CD14-positive monocyte (primary cell): ENCODE results near the gene LDB3. TPM values are rescaled to one million over a fixed set of nuclear protein-coding genes. Genes with fewer than 3 reads are reported as not detected.

Source experiments
- DNase-seq, 3 donors: peaks; one replicate each; pipeline ENCODE4 v3.0.0-alpha.2; 2011 to 2022
- H2AFZ ChIP-seq: 2 replicates; pipeline ENCODE4 v1.6.0; 2012; ENCODE audit warnings: mild to moderate bottlenecking, low read depth, low read length, inconsistent platforms; ENCODE audit not compliant: insufficient read depth, poor library complexity, severe bottlenecking
- H3K27ac ChIP-seq, 2 donors: 1 replicate in 1 of 2; 2 replicates in 1 of 2; pipeline ENCODE4 v1.5.1; 2012 to 2013; ENCODE audit warnings: low read length in 2 of 2, control low read depth in 1 of 2, inconsistent platforms in 1 of 2, low read depth in 1 of 2, mild to moderate bottlenecking in 1 of 2
- H3K27me3 ChIP-seq, 2 donors: one replicate each; pipeline versions ENCODE4 v1.6.0 to v1.6.1; 2011 to 2013; ENCODE audit warnings: low read length in 2 of 2; ENCODE audit not compliant: control insufficient read depth in 2 of 2, insufficient read depth in 2 of 2
- H3K36me3 ChIP-seq, 2 donors: replicated peaks in 1 of 2; 1 replicate in 1 of 2; 2 replicates in 1 of 2; pipeline versions ENCODE4 v1.5.1 to v1.6.1; 2012 to 2013; ENCODE audit warnings: low read length in 2 of 2, control low read depth in 1 of 2, inconsistent platforms in 1 of 2, mild to moderate bottlenecking in 1 of 2; ENCODE audit not compliant: insufficient read depth in 2 of 2, control insufficient read depth in 1 of 2
- H3K4me1 ChIP-seq, 2 donors: 1 replicate in 1 of 2; 2 replicates in 1 of 2; pipeline versions ENCODE4 v1.5.1 to v1.6.1; 2012 to 2013; ENCODE audit warnings: low read length in 2 of 2, control low read depth in 1 of 2, inconsistent platforms in 1 of 2, mild to moderate bottlenecking in 1 of 2, moderate library complexity in 1 of 2; ENCODE audit not compliant: insufficient read depth in 2 of 2, control insufficient read depth in 1 of 2
- H3K4me2 ChIP-seq: replicated peaks from 2 replicates; pipeline ENCODE3; 2012; ENCODE audit warnings: low read length, moderate library complexity, mild to moderate bottlenecking; ENCODE audit not compliant: poor library complexity, severe bottlenecking; ENCODE audit errors: extremely low read depth
- H3K4me3 ChIP-seq, 3 experiments: fragments of 200-600 bp in 1 of 3; sonication (generic) in 1 of 3; replicated peaks in 1 of 3; 1 replicate in 2 of 3; 2 replicates in 1 of 3; pipeline ENCODE4 v1.5.1; 2011 to 2013; ENCODE audit warnings: low read length in 3 of 3, mild to moderate bottlenecking in 3 of 3, control low read depth in 2 of 3, low read depth in 2 of 3, inconsistent platforms in 1 of 3, moderate library complexity in 1 of 3
- H3K79me2 ChIP-seq: 2 replicates; pipeline ENCODE4 v1.6.0; 2012; ENCODE audit warnings: mild to moderate bottlenecking, control low read depth, inconsistent platforms, low read length, moderate library complexity; ENCODE audit not compliant: insufficient read depth
- H3K9ac ChIP-seq: 2 replicates; pipeline ENCODE4 v1.6.0; 2017; ENCODE audit warnings: low read length, mild to moderate bottlenecking; ENCODE audit not compliant: insufficient read depth, poor library complexity, severe bottlenecking
- H3K9me3 ChIP-seq, 2 donors: replicated peaks in 1 of 2; 1 replicate in 1 of 2; 2 replicates in 1 of 2; pipeline versions ENCODE4 v1.5.1 to v1.6.1; 2012 to 2013; ENCODE audit warnings: low read length in 2 of 2, control low read depth in 1 of 2; ENCODE audit not compliant: control insufficient read depth in 1 of 2, insufficient read depth in 1 of 2
- H4K20me1 ChIP-seq: 2 replicates; pipeline ENCODE4 v1.6.0; 2012; ENCODE audit warnings: mild to moderate bottlenecking, low read length, control low read depth, moderate library complexity; ENCODE audit not compliant: insufficient read depth
- H3K27ac Mint-ChIP-seq, 7 donors: one replicate each; pipeline ENCODE4 v1.8.0; 2020; ENCODE audit warnings: mild to moderate bottlenecking in 7 of 7, mixed read lengths in 7 of 7, moderate library complexity in 6 of 7, inconsistent platforms in 2 of 7
- H3K27me3 Mint-ChIP-seq, 3 donors: one replicate each; pipeline ENCODE4 v1.8.0; 2021 to 2022; ENCODE audit warnings: low read depth in 3 of 3, mild to moderate bottlenecking in 3 of 3, mixed read lengths in 3 of 3, moderate library complexity in 3 of 3, inconsistent platforms in 1 of 3
- H3K36me3 Mint-ChIP-seq, 2 donors: one replicate each; pipeline ENCODE4 v1.8.0; 2020; ENCODE audit warnings: mixed read lengths in 2 of 2, inconsistent platforms in 1 of 2, mild to moderate bottlenecking in 1 of 2
- H3K4me1 Mint-ChIP-seq: one replicate; pipeline ENCODE4 v1.8.0; 2020; ENCODE audit warnings: mild to moderate bottlenecking, mixed read lengths
- H3K4me3 Mint-ChIP-seq, 2 donors: one replicate each; pipeline ENCODE4 v1.8.0; 2020; ENCODE audit warnings: mild to moderate bottlenecking in 2 of 2, mixed read lengths in 2 of 2, moderate library complexity in 1 of 2
- H3K9me3 Mint-ChIP-seq, 7 donors: one replicate each; pipeline ENCODE4 v1.8.0; 2020 to 2022; ENCODE audit warnings: mixed read lengths in 7 of 7, mild to moderate bottlenecking in 6 of 7, moderate library complexity in 6 of 7, inconsistent platforms in 2 of 7
- WGBS: methylation state at CpG from one replicate; pipeline ENCODE4 v1.1.5; 2013; ENCODE audit warnings: missing lambda C conversion rate; ENCODE audit not compliant: insufficient coverage; 5-methylcytosine and 5-hydroxymethylcytosine counted together
- intact Hi-C, 2 donors: fragments of 100-400 bp; cut with micrococcal nuclease; formaldehyde crosslinking; loops; one replicate each; pipeline versions ENCODE4 v1.15.0 to v1.15.1; 2023
- polyA plus RNA-seq, 3 donors: library from polyadenylated mRNA; depleted of rRNA in 1 of 3; unstranded in 2 of 3; stranded (reverse) in 1 of 3; fragments of 300-500 nt in 2 of 3; fragments of >200 nt in 1 of 3; fragmentation: Illumina TruSeq in 2 of 3; gene quantifications; 1 replicate in 2 of 3; 2 replicates in 1 of 3; pipeline ENCODE4 v1.2.3, GENCODE V29; 2012 to 2021
- TF ChIP-seq, protein P1 (sequence below): fragments of 200-600 bp; IDR thresholded peaks from one replicate; pipeline ENCODE4 v1.8.0; 2022; ENCODE audit warnings: antibody characterized with exemption, mild to moderate bottlenecking

LDB3 gene
- polyA plus RNA-seq, 3 donors, result not detected

DNA sequence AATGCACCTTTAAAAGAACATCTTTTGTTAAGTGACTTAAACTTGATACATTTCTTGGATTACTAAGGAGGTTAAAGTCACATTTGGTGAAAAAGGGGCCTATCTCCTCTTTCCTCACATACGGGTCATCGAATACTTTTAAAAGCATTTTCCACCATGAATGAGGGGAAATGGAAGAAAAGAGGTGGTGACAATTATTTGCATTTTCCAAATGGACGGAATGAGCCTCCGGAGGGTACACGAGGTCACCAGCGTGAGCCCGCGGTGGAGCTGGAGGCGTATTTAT lies 87.1 kb downstream of the LDB3 start:
- peaks cover 0 to 18% (median 8%) of the 10 kb centered on the region in 7 donors for H3K9me3 Mint-ChIP-seq
- intact Hi-C loops, result no loop called here
- H3K27me3 Mint-ChIP-seq, result peaks cover 63 to 71% (median 67%) of the 10 kb centered on the region in 3 donors
- H3K36me3 Mint-ChIP-seq, result peaks cover 2 to 8% of the 10 kb centered on the region in 2 donors
- peaks cover 19% of the 10 kb centered on the region for H3K4me1 Mint-ChIP-seq
- no peak overlapping the region for H3K27ac Mint-ChIP-seq
- Histone ChIP-seq H3K79me2 (no peaks in the 10 kb centered on the region), H3K4me1 (peaks cover 13 to 17% of the 10 kb centered on the region in 2 donors), H4K20me1 (no peaks in the 10 kb centered on the region), H3K9me3 (peaks cover 3 to 7% of the 10 kb centered on the region in 2 donors), H3K27me3 (peaks cover 52 to 62% of the 10 kb centered on the region in 2 donors), H3K27ac (no peak overlapping the region), H3K9ac (peak overlapping the region; percentile 74), H3K4me2 (peak overlapping the region; percentile 95), H2AFZ (peak overlapping the region; percentile 84), H3K4me3 (peak overlapping the region; percentile 44 to 79 (median 53)), H3K36me3 (no peaks in the 10 kb centered on the region)
- 3% methylated on average over 7 of the region's 9 CpGs for WGBS
- DNase-seq, result no peak
- peak overlapping the region; percentile 81 to 90 for H3K4me3 Mint-ChIP-seq
- TF ChIP-seq, protein P1, sequence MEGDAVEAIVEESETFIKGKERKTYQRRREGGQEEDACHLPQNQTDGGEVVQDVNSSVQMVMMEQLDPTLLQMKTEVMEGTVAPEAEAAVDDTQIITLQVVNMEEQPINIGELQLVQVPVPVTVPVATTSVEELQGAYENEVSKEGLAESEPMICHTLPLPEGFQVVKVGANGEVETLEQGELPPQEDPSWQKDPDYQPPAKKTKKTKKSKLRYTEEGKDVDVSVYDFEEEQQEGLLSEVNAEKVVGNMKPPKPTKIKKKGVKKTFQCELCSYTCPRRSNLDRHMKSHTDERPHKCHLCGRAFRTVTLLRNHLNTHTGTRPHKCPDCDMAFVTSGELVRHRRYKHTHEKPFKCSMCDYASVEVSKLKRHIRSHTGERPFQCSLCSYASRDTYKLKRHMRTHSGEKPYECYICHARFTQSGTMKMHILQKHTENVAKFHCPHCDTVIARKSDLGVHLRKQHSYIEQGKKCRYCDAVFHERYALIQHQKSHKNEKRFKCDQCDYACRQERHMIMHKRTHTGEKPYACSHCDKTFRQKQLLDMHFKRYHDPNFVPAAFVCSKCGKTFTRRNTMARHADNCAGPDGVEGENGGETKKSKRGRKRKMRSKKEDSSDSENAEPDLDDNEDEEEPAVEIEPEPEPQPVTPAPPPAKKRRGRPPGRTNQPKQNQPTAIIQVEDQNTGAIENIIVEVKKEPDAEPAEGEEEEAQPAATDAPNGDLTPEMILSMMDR, result no peak

DNA sequence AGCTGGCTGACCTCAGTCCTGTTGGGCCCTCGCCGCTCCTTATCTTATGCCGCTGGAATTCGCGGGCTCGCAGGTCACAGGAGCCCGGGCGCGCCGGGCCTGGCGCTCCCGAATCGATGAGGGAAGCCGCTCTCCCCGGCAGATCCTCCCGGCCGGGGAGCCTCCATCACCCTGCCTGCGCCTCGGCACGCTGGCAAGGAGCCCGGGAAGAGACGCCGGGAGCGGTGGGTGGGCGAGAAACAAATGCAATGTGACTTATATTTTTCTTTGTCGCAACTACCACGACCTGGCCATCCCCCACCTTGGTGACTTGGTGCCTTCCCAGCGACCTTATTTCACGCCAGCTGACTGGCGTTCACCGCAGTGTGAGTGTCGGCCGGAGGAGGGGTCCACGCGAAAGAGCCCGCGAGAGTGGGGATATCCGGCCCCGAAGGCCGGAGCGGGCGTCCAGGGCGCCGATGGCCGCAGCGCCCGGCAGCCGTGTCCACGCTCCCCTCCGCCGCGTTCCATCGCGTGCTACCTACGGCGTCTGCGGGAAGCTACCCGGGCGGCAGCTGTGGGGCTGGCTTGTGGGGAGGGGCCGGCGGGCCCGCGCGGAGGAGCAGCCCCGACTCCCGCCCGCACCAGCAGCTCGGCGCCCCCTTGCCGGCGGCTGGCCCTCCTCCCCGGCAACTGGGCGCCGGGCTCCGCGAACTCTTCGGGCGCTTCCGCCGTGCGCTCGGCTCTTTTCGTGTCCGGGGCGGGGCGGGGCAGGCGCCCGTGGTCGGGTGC lies 87.6 kb downstream of the LDB3 start:
- H3K4me2 ChIP-seq, result peak overlapping the region; percentile 95
- peaks cover 19% of the 10 kb centered on the region for H3K4me1 Mint-ChIP-seq
- H2AFZ ChIP-seq, result peak overlapping the region; percentile 84
- H4K20me1 ChIP-seq, result no peaks in the 10 kb centered on the region
- H3K27me3 ChIP-seq, result peaks cover 57 to 68% of the 10 kb centered on the region in 2 donors
- no peaks in the 10 kb centered on the region for H3K79me2 ChIP-seq
- H3K4me3 ChIP-seq, result peak overlapping the region; percentile 44 to 79 (median 53)
- peaks cover 2 to 8% of the 10 kb centered on the region in 2 donors for H3K36me3 Mint-ChIP-seq
- peaks cover 3 to 7% of the 10 kb centered on the region in 2 donors for H3K9me3 ChIP-seq
- H3K36me3 ChIP-seq, result no peaks in the 10 kb centered on the region
- H3K27ac ChIP-seq, result no peak overlapping the region
- peaks cover 0 to 18% (median 8%) of the 10 kb centered on the region in 7 donors for H3K9me3 Mint-ChIP-seq
- peaks cover 13 to 17% of the 10 kb centered on the region in 2 donors for H3K4me1 ChIP-seq
- under 1% methylated on average over 89 of the region's 89 CpGs for WGBS
- peak overlapping the region; percentile 81 to 90 for H3K4me3 Mint-ChIP-seq
- peaks cover 63 to 76% (median 68%) of the 10 kb centered on the region in 3 donors for H3K27me3 Mint-ChIP-seq
- DNase-seq, result peak; percentile 39 to 60 (median 50)
- peak overlapping the region; percentile 74 for H3K9ac ChIP-seq
- H3K27ac Mint-ChIP-seq, result peak overlapping the region in 1 of 7 donors; percentile 35
- TF ChIP-seq, protein P1, result no peak
- intact Hi-C loops, result no loop called here
